Tibial nerve (tissue), 4 donors: ENCODE results near the gene MARCHF6. TPM values are rescaled to one million over a fixed set of nuclear protein-coding genes. Genes with fewer than 3 reads are reported as not detected.
A peak's percentile ranks its signal among the peaks of the same experiment; 100 is the strongest.

ENCODE experiments used
- DNase-seq, 2 donors: peaks; one replicate each; pipeline ENCODE4 v3.0.0-alpha.2; 2019; ENCODE audit warnings: low spot score in 2 of 2
- H3K27ac ChIP-seq, 4 donors: fragments of 200-600 bp; sonication (generic) in 3 of 4; one replicate each; pipeline ENCODE4 v1.5.1; 2017 to 2019; ENCODE audit warnings: mild to moderate bottlenecking in 1 of 4
- H3K27me3 ChIP-seq, 2 donors: fragments of 200-600 bp; sonication (generic) in 1 of 2; one replicate each; pipeline versions ENCODE4 v1.5.1 to v1.6.0; 2017 to 2019
- H3K36me3 ChIP-seq, 3 donors: fragments of 200-600 bp; sonication (generic); one replicate each; pipeline ENCODE4 v1.5.1; 2018 to 2019
- H3K4me1 ChIP-seq, 4 donors: fragments of 200-600 bp; sonication (generic) in 3 of 4; one replicate each; pipeline ENCODE4 v1.5.1; 2017 to 2019
- H3K4me3 ChIP-seq, 4 donors: fragments of 200-600 bp; sonication (generic) in 3 of 4; one replicate each; pipeline ENCODE4 v1.5.1; 2017 to 2019; ENCODE audit warnings: mild to moderate bottlenecking in 1 of 4, moderate library complexity in 1 of 4
- H3K9me3 ChIP-seq, 4 donors: fragments of 200-600 bp; sonication (generic) in 3 of 4; one replicate each; pipeline ENCODE4 v1.5.1; 2017 to 2019
- EP300 ChIP-seq, 2 donors: sonication (generic); formaldehyde crosslinking; IDR thresholded peaks; one replicate each; pipeline ENCODE4 v1.6.1; 2017; ENCODE audit warnings: antibody characterized with exemption in 2 of 2, mild to moderate bottlenecking in 1 of 2
- POLR2A ChIP-seq, 2 donors: fragments of 450-650 bp; IDR thresholded peaks; one replicate each; pipeline ENCODE4 v1.6.1; 2017; ENCODE audit warnings: antibody characterized with exemption in 2 of 2, mild to moderate bottlenecking in 2 of 2, moderate library complexity in 2 of 2
- WGBS, 2 donors: methylation state at CpG; one replicate each; pipeline ENCODE4 v1.1.5; 2018; 5-methylcytosine and 5-hydroxymethylcytosine counted together
- total RNA-seq, 4 donors: library from RNA; depleted of rRNA; stranded (reverse); fragments of >200 nt; gene quantifications; one replicate each; pipeline ENCODE4 v1.1.0, GENCODE V29; 2016
- TF ChIP-seq, protein P1 (sequence below), 5 experiments: fragments of 200-600 bp in 3 of 5; fragments of 450-650 bp in 2 of 5; sonication (generic) in 3 of 5; IDR thresholded peaks; one replicate each; pipeline ENCODE4 v1.5.1; 2016 to 2019; ENCODE audit warnings: antibody characterized with exemption in 5 of 5, mild to moderate bottlenecking in 3 of 5, moderate library complexity in 2 of 5

MARCHF6 gene
- total RNA-seq, 4 donors from 2014 or later = 70.2 to 127 (median 110) TPM

DNA sequence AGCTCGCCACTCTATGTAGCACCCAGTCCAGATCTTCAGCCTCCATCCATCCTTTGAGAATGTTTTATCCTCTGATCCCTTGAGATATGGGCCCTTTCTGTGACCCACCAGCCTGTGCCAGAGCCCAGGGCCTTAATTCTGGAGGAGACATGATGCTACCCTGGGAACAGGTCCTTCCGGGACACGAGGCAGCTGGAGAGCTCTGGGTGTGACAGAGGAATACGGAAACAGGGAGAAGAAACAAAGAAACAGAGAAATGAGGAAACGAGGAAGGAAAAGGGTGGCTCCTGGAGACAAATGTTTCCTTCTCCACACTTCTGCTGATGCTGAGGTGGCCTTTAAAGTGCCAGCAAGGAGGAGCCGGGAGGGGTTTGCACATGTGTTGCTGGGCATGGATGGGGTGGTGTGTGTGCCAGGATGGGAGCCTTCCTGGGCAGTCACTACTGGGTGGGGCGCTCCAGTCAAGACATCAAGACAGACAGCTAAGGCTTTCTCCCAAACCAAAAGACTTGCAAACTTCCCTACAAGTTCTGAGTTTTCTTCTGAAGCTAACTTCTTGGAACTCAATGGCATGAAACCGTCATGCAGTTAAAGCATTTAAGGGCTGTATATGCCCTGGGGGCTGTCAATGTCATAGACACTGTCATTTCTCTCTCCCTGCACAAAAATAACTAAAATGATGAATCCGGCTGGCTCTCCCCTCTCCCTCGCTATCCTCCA lies 22.8 kb upstream of the MARCHF6 start:
- Histone ChIP-seq H3K4me1 (peaks cover 0 to 50% (median 31%) of the 10 kb centered on the region in 4 donors), H3K36me3 (no peaks in the 10 kb centered on the region), H3K4me3 (no peak overlapping the region), H3K27me3 (no peaks in the 10 kb centered on the region), H3K9me3 (no peaks in the 10 kb centered on the region), H3K27ac (peak overlapping the region in 3 of 4 donors; percentile 21 to 64 (median 61))
- no peak for DNase-seq
- 59 to 65% methylated on average over 10 of the region's 10 CpGs for WGBS, 2 donors
- TF ChIP-seq POLR2A (IDR thresholded peaks at IDR 0.05) = no peak
- TF ChIP-seq EP300 (IDR thresholded peaks at IDR 0.05) = no peak
- TF ChIP-seq, protein P1, sequence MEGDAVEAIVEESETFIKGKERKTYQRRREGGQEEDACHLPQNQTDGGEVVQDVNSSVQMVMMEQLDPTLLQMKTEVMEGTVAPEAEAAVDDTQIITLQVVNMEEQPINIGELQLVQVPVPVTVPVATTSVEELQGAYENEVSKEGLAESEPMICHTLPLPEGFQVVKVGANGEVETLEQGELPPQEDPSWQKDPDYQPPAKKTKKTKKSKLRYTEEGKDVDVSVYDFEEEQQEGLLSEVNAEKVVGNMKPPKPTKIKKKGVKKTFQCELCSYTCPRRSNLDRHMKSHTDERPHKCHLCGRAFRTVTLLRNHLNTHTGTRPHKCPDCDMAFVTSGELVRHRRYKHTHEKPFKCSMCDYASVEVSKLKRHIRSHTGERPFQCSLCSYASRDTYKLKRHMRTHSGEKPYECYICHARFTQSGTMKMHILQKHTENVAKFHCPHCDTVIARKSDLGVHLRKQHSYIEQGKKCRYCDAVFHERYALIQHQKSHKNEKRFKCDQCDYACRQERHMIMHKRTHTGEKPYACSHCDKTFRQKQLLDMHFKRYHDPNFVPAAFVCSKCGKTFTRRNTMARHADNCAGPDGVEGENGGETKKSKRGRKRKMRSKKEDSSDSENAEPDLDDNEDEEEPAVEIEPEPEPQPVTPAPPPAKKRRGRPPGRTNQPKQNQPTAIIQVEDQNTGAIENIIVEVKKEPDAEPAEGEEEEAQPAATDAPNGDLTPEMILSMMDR (IDR thresholded peaks at IDR 0.05) = no peak

DNA sequence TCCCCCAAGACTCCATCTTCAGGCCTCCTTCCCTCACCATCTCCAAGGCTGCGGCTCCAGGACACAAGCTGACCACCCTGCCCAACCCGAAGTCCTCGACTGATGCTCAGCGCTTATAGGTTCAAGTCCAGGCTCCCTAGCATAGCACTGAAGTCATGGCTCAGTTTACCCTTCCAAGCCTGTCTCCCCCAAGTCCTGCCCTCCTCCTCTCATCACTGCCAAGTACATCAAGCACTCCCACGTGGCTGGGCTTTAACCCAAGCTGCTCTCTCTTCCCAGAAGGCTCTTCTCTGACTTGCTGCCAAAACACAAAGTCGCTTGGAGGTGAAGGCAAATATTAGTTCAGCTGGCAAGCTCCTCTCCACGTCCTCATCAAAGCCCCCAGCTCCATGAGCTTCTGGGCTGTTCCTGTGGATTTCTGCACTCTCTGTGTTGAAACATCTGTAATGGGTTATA lies 22.1 kb upstream of the MARCHF6 start:
- 39 to 45% methylated on average over 7 of the region's 7 CpGs for WGBS, 2 donors
- no peaks in the 10 kb centered on the region for H3K27me3 ChIP-seq
- peaks cover 0 to 50% (median 31%) of the 10 kb centered on the region in 4 donors for H3K4me1 ChIP-seq
- TF ChIP-seq, protein P1 (IDR thresholded peaks at IDR 0.05) = no peak
- TF ChIP-seq EP300 (IDR thresholded peaks at IDR 0.05) (peak in 1 of 2 donors; percentile 62), POLR2A (IDR thresholded peaks at IDR 0.05) (no peak)
- no peaks in the 10 kb centered on the region for H3K36me3 ChIP-seq
- H3K4me3 ChIP-seq = no peak overlapping the region
- peak; percentile 33 to 63 for DNase-seq
- no peaks in the 10 kb centered on the region for H3K9me3 ChIP-seq
- peak overlapping the region in 2 of 4 donors; percentile 61 to 64 for H3K27ac ChIP-seq

DNA sequence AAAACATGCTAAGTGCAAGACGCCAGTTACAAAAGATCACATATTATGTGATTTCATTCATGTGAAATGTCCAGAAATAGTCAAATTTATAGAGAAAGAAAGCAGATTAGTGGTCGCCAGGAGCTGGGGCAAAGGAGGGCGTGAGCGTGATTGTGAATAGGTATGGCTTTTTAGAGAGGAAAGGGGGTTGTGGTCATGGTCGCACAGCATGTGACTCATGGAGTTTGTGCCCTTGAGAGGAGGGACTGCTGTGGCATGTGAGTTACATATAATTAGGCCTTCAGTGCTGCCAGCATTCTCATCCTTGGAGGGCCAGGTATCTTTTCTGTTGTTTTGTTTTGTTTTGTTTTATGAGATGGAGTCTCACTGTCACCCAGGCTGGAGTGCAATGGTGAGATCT lies 21.2 kb upstream of the MARCHF6 start:
- TF ChIP-seq, protein P1 (IDR thresholded peaks at IDR 0.05) = no peak
- TF ChIP-seq EP300 (IDR thresholded peaks at IDR 0.05) (no peak), POLR2A (IDR thresholded peaks at IDR 0.05) (no peak)
- Histone ChIP-seq H3K9me3 (no peaks in the 10 kb centered on the region), H3K36me3 (no peaks in the 10 kb centered on the region), H3K27me3 (no peaks in the 10 kb centered on the region), H3K4me3 (no peak overlapping the region), H3K27ac (peak overlapping the region in 1 of 4 donors; percentile 63), H3K4me1 (peaks cover 0 to 50% (median 31%) of the 10 kb centered on the region in 4 donors)
- DNase-seq = no peak
- WGBS, 2 donors = 92 to 93% methylated on average over 5 of the region's 5 CpGs

DNA sequence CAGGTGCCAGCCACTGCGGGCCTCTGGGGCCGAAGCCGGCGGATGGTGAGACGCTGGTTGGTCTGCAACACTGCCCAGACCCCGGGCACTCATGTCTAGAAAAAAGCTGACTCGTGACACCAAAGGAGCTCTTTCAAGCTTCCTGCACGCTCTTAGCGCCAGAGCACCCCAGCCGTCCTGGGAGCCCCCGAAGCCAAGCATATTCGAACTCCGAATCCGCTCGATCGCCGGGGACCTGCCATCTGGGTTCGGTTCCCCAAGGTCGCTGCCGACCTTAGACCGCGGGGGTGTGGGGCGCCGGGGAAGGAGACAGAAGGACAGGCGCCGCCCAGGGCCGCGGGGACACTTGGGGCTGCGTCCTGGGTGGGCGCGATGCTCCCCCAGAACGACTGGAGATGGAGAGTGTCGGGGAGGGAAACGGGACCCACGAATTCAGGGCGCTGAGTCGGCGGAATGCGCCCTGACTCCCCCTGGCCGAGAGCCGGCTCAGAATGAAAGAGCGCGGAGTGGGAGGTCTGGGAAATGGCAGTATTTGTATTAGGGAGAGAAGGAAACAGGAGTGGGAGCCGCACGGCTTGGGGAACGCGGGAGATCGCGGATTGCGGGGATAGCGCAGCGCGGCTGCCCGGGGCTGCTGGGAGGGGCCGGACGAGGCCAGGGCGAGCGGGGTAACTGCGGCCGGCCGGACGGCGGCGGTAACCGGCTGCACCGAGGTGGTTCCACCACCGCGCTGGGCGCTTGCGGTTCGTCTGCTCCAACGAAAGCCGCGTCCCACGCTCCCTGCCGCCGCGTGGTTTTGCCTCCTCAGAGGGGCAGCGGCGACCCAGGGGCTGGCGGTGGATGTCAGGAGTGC lies 20.1 kb upstream of the MARCHF6 start:
- H3K4me1 ChIP-seq = peaks cover 0 to 50% (median 31%) of the 10 kb centered on the region in 4 donors
- peak overlapping the region; percentile 58 to 79 (median 68) for H3K27ac ChIP-seq
- TF ChIP-seq EP300 (IDR thresholded peaks at IDR 0.05) (peak in 1 of 2 donors; percentile 22), POLR2A (IDR thresholded peaks at IDR 0.05) (no peak)
- TF ChIP-seq, protein P1 (IDR thresholded peaks at IDR 0.05) = peak in 2 of 5 experiments; percentile 8 to 12
- no peaks in the 10 kb centered on the region for H3K27me3 ChIP-seq
- WGBS, 2 donors = 2 to 3% methylated on average over 73 to 81 of the region's 81 CpGs
- DNase-seq = no peak
- H3K4me3 ChIP-seq = peak overlapping the region; percentile 56 to 70 (median 68)
- H3K9me3 ChIP-seq = no peaks in the 10 kb centered on the region
- no peaks in the 10 kb centered on the region for H3K36me3 ChIP-seq
